ENCODE results near the gene ZNF385D.

GRCh38 chr3:21644268-21644667, 106.7 kb downstream of the ZNF385D start:
- TF ChIP-seq ELF4 (IDR thresholded peaks at IDR 0.05) (no peak), SP1 (IDR thresholded peaks at IDR 0.05) (no peak), FOXA1 (IDR thresholded peaks at IDR 0.05) (no peak), BHLHE40 (IDR thresholded peaks at IDR 0.05; ENCODE audit: borderline replicate concordance) (no peak)
